Panc1 (cell line): ENCODE results near the gene RPL36. TPM values are rescaled to one million over a fixed set of nuclear protein-coding genes. Genes with fewer than 3 reads are reported as not detected.

Source experiments
- ATAC-seq: fragments of 200-7000 bp; cut with Tn5 transposase; 2 replicates; pipeline ENCODE4 v1.9.1; 2020; ENCODE audit warnings: mild to moderate bottlenecking, moderate library complexity
- BruUV-seq: library from RNA; stranded (reverse); fragments of 400-500 nt; replicated peaks from 2 replicates; lab custom pipeline; 2021; lab: Mats Ljungman, UMichigan
- CTCF ChIA-PET: fragments of 300-600 bp; sonication (Branson Sonifier 250); formaldehyde crosslinking; loops from one replicate; lab custom pipeline; 2022; ENCODE audit warnings: antibody characterized with exemption; lab: Charles Lee
- POLR2A ChIA-PET: fragments of 300-600 bp; sonication (Branson Sonifier 250); formaldehyde crosslinking; loops from one replicate; lab custom pipeline; 2022; ENCODE audit warnings: antibody characterized with exemption; lab: Charles Lee
- DNase-seq: peaks from one replicate; pipeline ENCODE4 v3.0.0-alpha.2; 2010; ENCODE audit warnings: low read depth, low spot score
- H3K27ac ChIP-seq: 2 replicates; pipeline ENCODE4 v1.5.1; 2011; ENCODE audit warnings: mild to moderate bottlenecking, low read length, inconsistent platforms
- H3K27me3 ChIP-seq: fragments of 200-500 bp; sonication (Bioruptor generic); 2 replicates; pipeline ENCODE4 v1.6.0; 2014; ENCODE audit warnings: low read length, inconsistent platforms; ENCODE audit not compliant: control insufficient read depth, insufficient read depth
- H3K36me3 ChIP-seq: fragments of 200-500 bp; sonication (Bioruptor generic); 2 replicates; pipeline ENCODE4 v1.5.1; 2014; ENCODE audit warnings: inconsistent platforms, mild to moderate bottlenecking, low read length, moderate library complexity; ENCODE audit not compliant: control insufficient read depth, insufficient read depth
- H3K4me1 ChIP-seq: 2 replicates; pipeline ENCODE4 v1.5.1; 2011; ENCODE audit warnings: inconsistent platforms, mild to moderate bottlenecking, low read length, moderate library complexity; ENCODE audit not compliant: control insufficient read depth, insufficient read depth
- H3K4me3 ChIP-seq, 2 experiments: 2 replicates each; pipeline ENCODE4 v1.5.1; 2011 to 2012; ENCODE audit warnings: low read depth in 2 of 2, low read length in 2 of 2, mild to moderate bottlenecking in 2 of 2, inconsistent platforms in 1 of 2, moderate library complexity in 1 of 2
- H3K9me3 ChIP-seq: fragments of 200-500 bp; sonication (Bioruptor generic); 2 replicates; pipeline ENCODE4 v1.5.1; 2014; ENCODE audit warnings: low read depth, mild to moderate bottlenecking, inconsistent platforms, low read length, moderate library complexity; ENCODE audit not compliant: control insufficient read depth, insufficient read depth
- CTCF ChIP-seq: fragments of 450-650 bp; IDR thresholded peaks from 2 replicates; pipeline ENCODE4 v1.5.1; 2017; ENCODE audit warnings: mild to moderate bottlenecking
- POLR2AphosphoS5 ChIP-seq: IDR thresholded peaks from 2 replicates; pipeline ENCODE4 v1.6.1; 2012; ENCODE audit warnings: mild to moderate bottlenecking, low read depth, low read length, moderate library complexity
- SIN3A ChIP-seq: IDR thresholded peaks from 2 replicates; pipeline ENCODE4 v1.6.1; 2012; ENCODE audit warnings: low read depth, mild to moderate bottlenecking, low read length, moderate library complexity, borderline replicate concordance; ENCODE audit not compliant: insufficient read depth
- TCF7L2 ChIP-seq: IDR thresholded peaks from 2 replicates; pipeline ENCODE4 v1.6.1; 2011; ENCODE audit warnings: mild to moderate bottlenecking, low read depth, low read length, inconsistent platforms
- in situ Hi-C: cut with HindIII; loops from 2 replicates; pipeline ENCODE4 v1.10.0; 2016; ENCODE audit warnings: low sequenced_read_pairs, low pct_unique_long_range_greater_than_20kb
- intact Hi-C: fragments of 100-400 bp; cut with micrococcal nuclease; formaldehyde crosslinking; loops from one replicate; pipeline ENCODE4 v1.10.0; 2022; ENCODE audit not compliant: unreplicated experiment
- total RNA-seq: library from RNA; stranded (reverse); gene quantifications from one replicate; pipeline ENCODE4 v1.2.1, GENCODE V29; 2021; ENCODE audit not compliant: unreplicated experiment

RPL36 gene
- total RNA-seq, 1 experiment from 2014 or later = 465 TPM

GRCh38 chr19:5718579-5719273 is 28.6 kb downstream of the RPL36 start:
- ATAC-seq (no peak), DNase-seq (peak; percentile 43)
- Histone ChIP-seq H3K27me3 (no peaks in the 10 kb centered on the region), H3K4me3 (peak overlapping the region; percentile 96 to 98), H3K9me3 (no peaks in the 10 kb centered on the region), H3K27ac (peak overlapping the region; percentile 96), H3K4me1 (peaks cover 8% of the 10 kb centered on the region; the same call in 1 of the 2 replicates), H3K36me3 (peaks cover 3% of the 10 kb centered on the region; the same call in 1 of the 2 replicates)
- TSS peak; percentile 76 for BruUV-seq
- POLR2A ChIA-PET = interaction anchor here (0.6 kb wide), 2 partner anchors 53 to 106 kb away, joined by 3 read pairs; no protein-coding TSS in a partner anchor
- intact Hi-C loops (no loop called here), in situ Hi-C loops (no loop called here)
- CTCF ChIA-PET = interaction anchor here (0.6 kb wide), 1 partner anchor 9 kb away, joined by 6 read pairs; no protein-coding TSS in a partner anchor
- TF ChIP-seq TCF7L2 (no peak), POLR2AphosphoS5 (no peak; the same call in 1 of the 2 replicates), CTCF (no peak), SIN3A (no peak)

GRCh38 chr19:5719274-5719960 is 29.3 kb downstream of the RPL36 start:
- DNase-seq = no peak
- Histone ChIP-seq H3K4me3 (peak overlapping the region; percentile 96 to 98), H3K27ac (peak overlapping the region; percentile 96), H3K36me3 (peaks cover 3% of the 10 kb centered on the region; the same call in 1 of the 2 replicates), H3K4me1 (peaks cover 8% of the 10 kb centered on the region; the same call in 1 of the 2 replicates), H3K27me3 (no peaks in the 10 kb centered on the region), H3K9me3 (no peaks in the 10 kb centered on the region)
- peak; percentile 1; the same call in 1 of the 2 replicates for ATAC-seq
- TF ChIP-seq SIN3A = 0 out of 2 replicates have a peak, but pooled peaks have one; percentile 3
- TF ChIP-seq CTCF = no peak
- no peak for TF ChIP-seq POLR2AphosphoS5
- TSS peak; percentile 91 for BruUV-seq
- ChIA-PET POLR2A (interaction anchor here (0.7 kb wide), 1 partner anchor 129 kb away, joined by 3 read pairs; no protein-coding TSS in a partner anchor), CTCF (no interaction called here)
- intact Hi-C loops = no loop called here
- in situ Hi-C loops = no loop called here
